NCI-H2227 (cell line): ENCODE measurements around the gene APC2.
"Not testable (repeated sequence)": the region's sequence is repeated elsewhere in the genome, so short reads cannot be mapped to it uniquely, and the experiment has no call there.

Experiments
- DNase-seq: peaks from one replicate; lab custom pipeline; 2025; ENCODE audit not compliant: unreplicated experiment; lab: John Stamatoyannopoulos, UW

APC2 gene

GRCh38 chr19:1416014-1416841, 33.7 kb upstream of the APC2 start:
- no peak for DNase-seq

DNA sequence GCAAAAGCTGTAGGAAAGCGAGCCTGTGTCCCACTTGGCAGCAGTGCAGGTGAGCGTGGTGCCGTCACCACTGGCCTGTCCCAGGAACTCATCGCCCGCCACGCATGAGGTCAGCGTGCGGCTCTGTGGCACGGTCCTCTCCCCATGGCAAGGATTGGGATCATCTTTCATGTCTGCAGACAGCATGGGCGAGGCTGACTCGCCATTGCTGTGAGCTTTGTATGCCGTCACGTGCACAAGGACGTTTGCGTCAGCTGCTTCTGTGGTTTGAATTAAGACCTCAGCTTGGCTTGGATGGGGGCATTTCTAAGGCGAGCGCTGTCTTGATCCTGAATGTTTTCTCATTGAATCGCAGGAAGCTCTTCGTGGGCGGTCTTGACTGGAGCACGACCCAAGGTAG, 32.8 kb upstream of the APC2 start:
- no peak for DNase-seq

DNA sequence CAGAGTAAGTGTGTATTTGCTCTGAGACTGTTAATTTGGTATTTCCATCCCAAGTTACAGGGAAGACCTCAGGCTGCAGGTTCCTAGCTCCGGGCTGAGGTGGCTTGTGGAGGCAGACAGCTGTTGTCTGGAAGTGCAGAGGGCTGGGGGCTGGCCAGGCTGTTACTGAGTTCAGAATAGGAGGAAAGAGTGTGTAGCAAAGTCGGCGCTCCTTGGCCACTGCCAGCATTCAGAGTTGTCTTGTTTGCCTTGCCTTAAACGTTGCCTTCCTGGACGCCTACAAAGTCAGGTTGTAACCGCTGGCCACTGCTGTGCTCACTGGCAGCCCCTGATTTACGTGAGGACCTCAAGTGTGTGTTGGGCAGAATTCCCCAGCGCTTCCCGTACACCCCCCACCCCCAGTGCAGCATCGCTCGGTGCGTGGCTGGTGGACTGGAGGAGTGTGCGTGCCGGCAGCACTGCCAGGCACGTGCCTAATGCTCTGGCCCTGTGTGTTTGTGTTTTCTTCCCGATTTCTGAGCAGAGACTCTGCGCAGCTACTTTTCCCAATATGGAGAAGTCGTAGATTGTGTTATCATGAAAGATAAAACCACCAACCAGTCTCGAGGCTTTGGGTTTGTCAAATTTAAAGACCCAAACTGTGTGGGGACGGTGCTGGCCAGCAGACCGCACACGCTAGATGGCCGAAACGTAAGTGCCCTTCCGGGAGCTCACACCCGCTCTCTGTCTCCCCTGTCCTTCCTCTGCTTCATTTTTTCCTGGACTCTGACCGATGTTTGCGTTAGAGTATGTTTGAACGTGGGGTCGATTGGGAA, 32.0 kb upstream of the APC2 start:
- DNase-seq: no peak

DNA sequence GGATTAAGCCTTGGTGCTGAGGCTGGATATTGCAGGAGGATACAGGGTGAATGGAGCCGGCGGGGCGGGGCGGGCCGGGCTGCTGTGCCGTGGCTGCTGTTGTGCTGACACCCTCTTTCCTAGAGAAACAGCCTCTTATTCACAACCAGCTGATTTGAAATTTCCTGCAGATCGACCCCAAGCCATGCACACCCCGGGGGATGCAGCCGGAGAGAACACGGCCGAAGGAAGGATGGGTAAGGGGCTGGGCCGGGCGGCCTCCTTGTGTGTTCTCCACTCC, 31.5 kb upstream of the APC2 start:
- DNase-seq: no peak

DNA sequence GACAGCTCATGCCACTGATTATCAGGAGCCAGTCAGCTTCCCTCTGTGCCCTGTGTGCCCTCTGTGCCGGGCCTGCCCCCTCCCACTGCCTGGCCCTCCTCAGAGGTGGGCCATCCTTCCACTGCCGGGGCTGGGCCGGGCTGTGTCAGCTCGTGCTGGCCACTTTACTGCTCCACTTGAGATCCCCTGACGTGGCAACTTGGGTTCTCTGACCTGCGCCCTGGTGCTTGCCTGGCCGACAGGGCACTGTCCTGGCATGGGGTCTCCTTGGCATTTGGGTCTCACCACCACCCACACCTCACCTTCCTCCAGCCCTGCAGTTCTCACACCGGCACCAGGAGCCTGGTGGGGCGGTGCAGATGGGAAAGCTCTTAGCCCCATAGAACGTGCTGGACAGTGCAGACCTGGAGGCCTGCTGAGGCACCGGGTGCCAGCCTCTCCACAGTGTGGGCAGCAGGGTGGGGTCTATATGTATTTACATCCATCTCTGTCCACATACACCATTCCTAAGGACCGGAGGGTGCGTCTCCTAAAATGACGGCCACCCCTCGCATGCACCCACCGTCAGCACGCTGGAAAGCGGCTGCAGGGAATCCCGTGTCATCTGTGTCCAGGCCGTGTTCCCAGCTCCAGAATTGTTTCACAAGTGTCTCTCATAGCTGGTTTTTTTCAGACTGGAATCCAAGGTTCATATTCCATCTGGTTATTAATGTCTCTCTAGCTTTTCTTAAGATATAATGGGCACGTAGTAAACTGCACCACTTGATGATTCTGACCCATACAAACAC, 30.8 kb upstream of the APC2 start:
- DNase-seq: no peak

GRCh38 chr19:1420085-1420484, 29.8 kb upstream of the APC2 start:
- DNase-seq: not testable (repeated sequence)

DNA sequence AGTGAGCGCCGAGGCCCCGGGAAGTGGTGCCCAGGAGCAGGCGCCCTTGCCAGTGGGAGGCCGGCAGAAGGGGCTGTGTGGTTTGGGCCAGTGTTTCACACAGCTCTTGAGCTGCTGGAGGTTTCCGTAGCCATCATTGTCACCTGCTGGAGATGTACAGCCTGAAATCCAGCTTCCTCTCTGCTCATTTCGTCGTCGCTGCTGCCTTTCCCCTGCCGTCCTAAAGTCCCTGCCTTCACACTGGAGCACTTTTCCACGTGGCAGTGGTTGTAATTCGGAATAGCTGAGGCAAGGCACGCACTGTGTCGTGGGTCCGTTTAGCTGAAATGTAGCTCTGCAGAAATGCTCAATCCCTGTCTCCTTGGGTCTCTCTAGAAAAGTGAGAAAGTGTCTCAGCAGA, 29.3 kb upstream of the APC2 start:
- DNase-seq: no peak

DNA sequence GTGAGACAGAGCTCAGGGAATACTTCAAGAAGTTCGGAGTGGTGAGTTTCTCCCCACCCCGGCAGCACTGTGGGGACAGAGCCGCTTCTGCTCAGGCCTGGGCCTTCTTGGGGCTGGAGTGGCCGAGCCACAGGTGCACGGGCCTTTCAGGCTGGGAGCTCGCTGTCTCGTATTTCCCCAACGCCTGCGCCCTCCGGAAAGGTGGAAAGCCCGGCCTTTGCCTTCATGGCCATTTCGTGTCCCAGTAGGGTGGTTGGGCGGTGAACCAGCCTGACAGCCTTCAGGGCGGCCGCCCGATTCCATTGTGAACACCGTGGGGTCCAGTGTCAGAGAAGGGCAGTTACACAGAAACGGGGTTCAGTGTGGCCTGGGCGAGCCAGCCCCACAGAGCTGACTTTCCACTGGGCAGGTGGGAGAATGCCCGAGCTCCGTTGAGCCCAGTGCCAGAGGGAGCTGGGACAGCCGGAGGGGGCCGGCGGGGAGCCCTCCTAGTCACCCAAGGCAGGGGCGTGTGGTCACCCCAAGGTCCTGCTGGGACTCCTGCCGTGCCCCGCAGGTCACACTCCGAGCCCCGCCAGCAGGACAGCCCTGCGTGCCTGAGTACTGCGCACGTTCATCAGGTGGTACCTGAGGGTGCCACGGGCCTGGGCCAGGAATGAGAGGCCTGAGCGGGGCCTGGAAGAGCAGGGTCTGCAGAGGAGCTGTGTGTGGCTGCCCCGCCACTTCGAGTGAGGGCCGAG, 28.5 kb upstream of the APC2 start:
- no peak for DNase-seq

- no peak for DNase-seq
Observed at GRCh38 chr19:1421958-1422305, 28.0 kb upstream of the APC2 start.

DNA sequence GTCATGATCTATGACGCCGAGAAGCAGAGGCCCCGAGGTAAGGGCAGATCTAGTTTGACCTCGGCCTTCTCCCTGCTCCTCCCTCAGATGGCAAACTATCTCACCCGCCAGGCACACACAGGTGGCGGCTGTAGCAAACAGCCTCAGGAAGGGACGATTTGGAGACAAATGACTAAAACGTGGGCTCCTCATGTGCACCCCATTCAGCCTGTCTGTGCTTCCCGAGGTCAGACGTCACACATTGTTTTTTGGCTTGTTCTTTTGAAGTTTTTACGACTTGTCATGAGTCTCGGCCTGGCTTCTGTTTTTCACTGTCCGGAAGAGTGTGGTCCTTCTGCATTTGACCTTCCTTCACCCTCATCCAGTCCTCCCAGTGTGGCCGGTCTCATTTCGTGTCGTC, 27.6 kb upstream of the APC2 start:
- DNase-seq: no peak

- no peak for DNase-seq
Observed at GRCh38 chr19:1422943-1423342, 27.0 kb upstream of the APC2 start.

- DNase-seq: no peak
Observed at GRCh38 chr19:1423436-1424191, 26.3 kb upstream of the APC2 start.

GRCh38 chr19:1424192-1424955, 25.5 kb upstream of the APC2 start:
- peak; percentile 18 for DNase-seq

- no peak for DNase-seq
Observed at GRCh38 chr19:1425102-1425837, 24.7 kb upstream of the APC2 start.

DNA sequence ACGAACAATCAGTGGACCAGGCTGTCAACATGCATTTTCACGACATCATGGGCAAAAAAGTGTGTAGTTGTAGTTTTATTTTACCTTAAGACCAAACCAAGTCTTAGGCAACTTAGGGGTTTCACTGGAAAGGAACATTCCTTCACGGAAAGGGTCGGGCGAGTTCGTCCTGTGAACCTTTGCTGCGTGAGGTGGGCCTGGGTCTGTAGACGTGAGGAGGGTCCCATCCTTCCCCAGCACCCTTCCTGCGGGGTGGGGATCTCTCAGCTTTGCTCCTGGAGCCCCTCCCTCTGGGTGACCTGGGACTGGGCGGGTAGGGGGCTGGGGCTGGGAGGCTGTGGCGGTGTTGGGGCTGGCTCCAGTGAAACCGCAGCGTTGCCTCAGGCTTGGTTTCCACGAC, 24.0 kb upstream of the APC2 start:
- DNase-seq: no peak

DNA sequence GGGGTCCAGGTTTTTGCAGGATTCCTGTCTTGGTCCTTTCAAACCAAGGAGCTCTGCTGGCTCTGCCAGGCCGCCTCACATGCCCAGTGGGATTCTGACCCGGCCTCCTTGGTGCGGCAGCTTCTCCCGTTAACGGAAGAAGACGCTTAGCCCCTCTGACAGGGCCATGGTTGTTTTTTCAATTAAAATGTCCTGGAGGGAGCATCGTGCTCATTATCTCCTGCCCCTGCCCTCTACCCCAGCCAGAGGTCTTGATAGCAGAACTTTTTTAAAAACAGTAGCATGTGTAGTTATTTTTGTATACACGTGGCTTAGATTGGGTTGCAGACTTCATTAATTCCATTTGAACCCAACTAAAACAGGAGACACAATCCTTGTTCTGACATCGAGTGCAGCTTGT, 23.2 kb upstream of the APC2 start:
- DNase-seq: no peak

DNA sequence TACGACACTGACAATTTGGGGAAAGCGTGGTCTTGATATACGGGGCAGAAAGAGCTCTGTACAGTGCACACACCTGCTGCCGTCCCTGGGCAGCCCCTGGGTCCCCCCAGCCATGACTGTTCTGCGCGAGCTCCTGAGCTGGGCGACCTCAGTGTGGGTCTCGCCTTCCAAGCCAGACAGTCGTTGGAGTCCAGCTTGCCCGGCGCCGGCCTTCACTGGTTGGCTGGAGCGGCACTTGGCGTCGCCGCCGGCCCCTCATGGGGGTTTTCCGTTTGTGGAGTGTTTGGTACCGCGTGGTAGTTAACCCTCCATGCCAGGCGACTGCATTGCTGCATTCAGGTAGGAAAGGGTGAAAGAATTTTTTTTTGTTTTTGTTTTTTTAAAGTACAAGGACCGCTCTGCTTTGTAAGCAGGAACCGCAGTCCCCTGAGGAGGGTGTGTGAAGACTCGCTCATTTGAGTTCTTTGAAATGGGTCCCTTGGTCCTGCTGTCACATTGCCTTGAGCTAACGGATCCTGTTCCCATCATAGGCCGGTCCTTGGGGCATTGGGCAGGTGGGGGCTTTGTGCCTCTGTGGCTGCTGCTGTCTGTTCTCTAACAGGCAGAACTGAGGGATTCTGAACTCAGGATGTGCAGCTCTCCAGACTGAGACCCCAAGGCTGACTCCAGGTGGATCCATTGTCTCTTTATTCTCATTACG, 22.6 kb upstream of the APC2 start:
- no peak for DNase-seq

DNA sequence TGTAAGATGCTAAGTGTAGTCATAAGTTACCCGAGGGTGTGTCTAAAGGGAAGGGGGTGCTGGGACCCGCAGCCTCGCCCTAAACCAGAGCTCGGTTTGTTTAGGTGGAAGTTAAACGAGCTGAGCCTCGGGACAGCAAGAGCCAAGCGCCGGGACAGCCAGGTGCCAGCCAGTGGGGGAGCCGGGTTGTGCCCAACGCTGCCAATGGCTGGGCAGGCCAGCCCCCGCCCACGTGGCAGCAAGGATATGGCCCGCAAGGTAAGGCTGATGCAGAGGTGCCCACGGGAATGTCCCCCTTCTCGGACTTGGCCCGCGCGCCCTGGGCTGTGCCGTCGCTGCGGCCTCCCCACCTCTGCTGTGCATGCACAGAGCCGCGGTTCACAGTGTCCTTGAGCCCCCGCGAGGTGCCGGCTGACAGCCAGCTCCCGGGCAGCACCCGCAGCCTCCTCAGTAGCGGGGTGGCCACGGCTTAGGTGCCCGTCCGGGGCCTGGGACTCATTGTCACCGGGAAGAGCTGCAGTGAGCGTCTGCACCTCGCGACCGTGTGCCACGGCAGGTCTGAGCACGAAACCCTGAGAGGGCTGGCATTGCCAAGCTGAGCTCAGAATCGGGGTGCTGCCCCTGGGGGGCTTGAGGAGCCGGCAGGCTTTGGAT, 21.1 kb upstream of the APC2 start:
- DNase-seq: no peak
